ENCODE results near the gene BCAS1. TPM values are rescaled to one million over a fixed set of nuclear protein-coding genes. Genes with fewer than 3 reads are reported as not detected.

Gene BCAS1
- total and polyA plus RNA-seq, 2 donors (not counting 3 experiments of a cell fraction or from before 2014, with no cell fraction given): not detected

- H4K20me1 ChIP-seq (replicated peaks; ENCODE audit: control insufficient read depth, extremely low read depth, insufficient read depth, low read length): no peaks in the 10 kb centered on the region
- no peak for TF ChIP-seq CTCF (IDR thresholded peaks at IDR 0.05; ENCODE audit: extremely low read depth in 1 of 2, insufficient read depth in 1 of 2, low read depth in 1 of 2, low read length in 2 of 2)
- no peak for TF ChIP-seq JUN (IDR thresholded peaks at IDR 0.05; ENCODE audit: borderline replicate concordance, insufficient read depth, insufficient read length, low read depth)
- TF ChIP-seq MAX (IDR thresholded peaks at IDR 0.05; ENCODE audit: insufficient read depth, insufficient read length): no peak
- TF ChIP-seq GATA2 (IDR thresholded peaks at IDR 0.05; ENCODE audit: insufficient read depth, insufficient read length, low read depth, low read length): no peak
- no peak for TF ChIP-seq POLR2AphosphoS5 (IDR thresholded peaks at IDR 0.05; ENCODE audit: insufficient read depth, low read depth, low read length)
- no peak for TF ChIP-seq POLR2A (IDR thresholded peaks at IDR 0.05; ENCODE audit: low read depth, low read length)
- no peak for TF ChIP-seq EZH2 (IDR thresholded peaks at IDR 0.05; ENCODE audit: borderline replicate concordance, low read depth, low read length, severe bottlenecking)
- no peak for TF ChIP-seq MYC (IDR thresholded peaks at IDR 0.05; ENCODE audit: low read depth, low read length)
- TF ChIP-seq FOS (IDR thresholded peaks at IDR 0.05; ENCODE audit: borderline replicate concordance, insufficient read depth, low read length): no peak
- H3K79me2 ChIP-seq (ENCODE audit: control insufficient read depth, insufficient read depth, low read length): no peaks in the 10 kb centered on the region
- H3K9me3 ChIP-seq (replicated peaks; ENCODE audit: control insufficient read depth, insufficient read depth, low read length): no peaks in the 10 kb centered on the region
- CTCF ChIA-PET: interaction anchor here (3.5 kb wide), 1 partner anchor 1752 kb away, joined by 36 read pairs; no protein-coding TSS in a partner anchor
- no peaks in the 10 kb centered on the region for H3K27me3 ChIP-seq (ENCODE audit: control insufficient read depth in 2 of 2, insufficient read depth in 2 of 2, low read length in 2 of 2)
- no peaks in the 10 kb centered on the region for H3K9me1 ChIP-seq (replicated peaks; ENCODE audit: control insufficient read depth, extremely low read depth, insufficient read depth, low read length)
- H3K9ac ChIP-seq (replicated peaks; ENCODE audit: extremely low read depth, insufficient read depth, low read length): no peak overlapping the region
- DNase-seq (ENCODE audit: low read depth, low spot score) (no peak), FAIRE-seq (no peak)
- H3K36me3 ChIP-seq (ENCODE audit: control insufficient read depth in 2 of 2, extremely low read depth in 1 of 2, insufficient read depth in 2 of 2, low read length in 2 of 2): no peaks in the 10 kb centered on the region
- intact Hi-C loops (cut with micrococcal nuclease): loop anchor here (2.0 kb wide), 1 partner anchor 485 kb away; no protein-coding TSS in a partner anchor
- no peak overlapping the region for H3K4me3 ChIP-seq (replicated peaks in 1 of 3; ENCODE audit: insufficient read depth in 1 of 3, low read depth in 1 of 3, low read length in 3 of 3)
- dilution Hi-C loops (cut with MboI; ENCODE audit: extremely low pct_ligation_motif_present, low sequenced_read_pairs): no loop called here
- H3K27ac ChIP-seq (ENCODE audit: insufficient read depth, low read depth, low read length): no peak overlapping the region
- no peak overlapping the region for H3K4me2 ChIP-seq (ENCODE audit: insufficient read depth, low read length)
- POLR2A ChIA-PET: no interaction called here
- no peaks in the 10 kb centered on the region for H3K4me1 ChIP-seq (ENCODE audit: control insufficient read depth, extremely low read depth, insufficient read depth, low read length)
- no TSS peak for BruUV-seq (replicated peaks)
- no peak overlapping the region for H2AFZ ChIP-seq (ENCODE audit: low read depth, low read length)
Observed at GRCh38 chr20:54063992-54064676, 6.3 kb downstream of the BCAS1 start.
